Uterus (tissue), 4 donors: Measurements from ENCODE around the gene A2ML1. TPM values are rescaled to one million over a fixed set of nuclear protein-coding genes. Genes with fewer than 3 reads are reported as not detected.
"Not testable (repeated sequence)": the region's sequence is repeated elsewhere in the genome, so short reads cannot be mapped to it uniquely, and the experiment has no call there.

ENCODE experiments used
- DNase-seq, 2 donors: peaks; one replicate each; pipeline ENCODE4 v3.0.0-alpha.2; 2019 to 2020
- H3K27ac ChIP-seq, 2 donors: fragments of 200-600 bp; sonication (generic); 1 replicate in 1 of 2; 2 replicates in 1 of 2; pipeline ENCODE4 v1.5.1; 2016 to 2018
- H3K27me3 ChIP-seq, 2 donors: fragments of 200-600 bp; sonication (generic); one replicate each; pipeline ENCODE4 v1.5.1; 2018 to 2019; ENCODE audit warnings: control low read depth in 1 of 2
- H3K36me3 ChIP-seq, 2 donors: fragments of 200-600 bp; sonication (generic); one replicate each; pipeline ENCODE4 v1.5.1; 2019; ENCODE audit warnings: control low read depth in 1 of 2
- H3K4me1 ChIP-seq, 2 donors: fragments of 200-600 bp; sonication (generic); one replicate each; pipeline ENCODE4 v1.5.1; 2018 to 2019; ENCODE audit warnings: control low read depth in 1 of 2
- H3K4me3 ChIP-seq, 2 donors: fragments of 200-600 bp; sonication (generic); 1 replicate in 1 of 2; 2 replicates in 1 of 2; pipeline ENCODE4 v1.5.1; 2018 to 2019; ENCODE audit warnings: mild to moderate bottlenecking in 1 of 2
- H3K9me3 ChIP-seq, 2 donors: fragments of 200-600 bp; sonication (generic); one replicate each; pipeline ENCODE4 v1.5.1; 2019; ENCODE audit warnings: control low read depth in 1 of 2
- POLR2A ChIP-seq, 2 donors: fragments of 450-650 bp; IDR thresholded peaks; one replicate each; pipeline ENCODE4 v1.6.1; 2016; ENCODE audit warnings: antibody characterized with exemption in 2 of 2, mild to moderate bottlenecking in 1 of 2, moderate library complexity in 1 of 2
- intact Hi-C: fragments of 100-400 bp; cut with DNase I; formaldehyde crosslinking; loops from one replicate; pipeline ENCODE4 v1.15.1; 2023; ENCODE audit warnings: low total_unique reads
- total RNA-seq, 4 donors: library from RNA; depleted of rRNA in 3 of 4; stranded (reverse); fragments of >200 nt in 3 of 4; gene quantifications; one replicate each; pipeline versions ENCODE4 v1.1.0 to v1.2.4, GENCODE V29; 2014 to 2023
- TF ChIP-seq, protein P1 (sequence below), 4 experiments: fragments of 200-600 bp in 2 of 4; fragments of 450-650 bp in 2 of 4; sonication (generic) in 2 of 4; IDR thresholded peaks; one replicate each; pipeline ENCODE4 v1.5.1; 2016 to 2019; ENCODE audit warnings: antibody characterized with exemption in 4 of 4, mild to moderate bottlenecking in 2 of 4, moderate library complexity in 1 of 4
- donor health status: DM: yes; HTN: yes; CAD: no.

A2ML1 gene
- total RNA-seq, 4 donors from 2014 or later, result 1.0 to 1.5 TPM; not detected in 2

DNA sequence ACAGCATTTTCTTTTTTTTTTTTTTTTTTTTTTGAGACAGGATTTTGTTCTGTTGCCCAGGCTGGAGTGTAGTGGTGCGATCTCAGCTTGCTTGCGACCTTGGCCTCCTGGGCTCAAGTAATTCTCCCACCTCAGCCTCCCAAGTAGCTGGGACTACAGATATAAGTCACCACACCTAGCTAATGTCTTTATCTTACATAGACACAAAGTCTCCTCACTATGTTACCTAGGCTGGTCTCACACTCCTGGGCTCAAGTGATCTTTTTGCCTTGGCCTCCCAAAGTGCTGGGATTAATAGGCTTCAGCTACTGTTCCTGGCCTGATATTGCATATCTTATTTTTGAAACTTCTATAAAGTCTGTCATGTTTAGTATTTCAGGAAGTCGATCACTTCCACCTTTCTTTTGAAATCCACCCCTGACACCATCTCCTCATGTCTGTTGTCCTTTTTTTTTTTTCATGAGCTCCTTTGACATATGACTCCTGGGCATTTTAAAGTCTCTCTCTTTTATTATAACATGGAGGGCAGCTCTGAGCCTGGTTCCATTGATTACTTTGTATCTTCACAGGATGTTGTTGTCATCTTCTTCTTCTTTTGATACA is 5.9 kb upstream of the A2ML1 start:
- H3K4me1 ChIP-seq, result no peaks in the 10 kb centered on the region
- DNase-seq, result no peak
- no peak for TF ChIP-seq POLR2A (IDR thresholded peaks at IDR 0.05)
- TF ChIP-seq, protein P1, sequence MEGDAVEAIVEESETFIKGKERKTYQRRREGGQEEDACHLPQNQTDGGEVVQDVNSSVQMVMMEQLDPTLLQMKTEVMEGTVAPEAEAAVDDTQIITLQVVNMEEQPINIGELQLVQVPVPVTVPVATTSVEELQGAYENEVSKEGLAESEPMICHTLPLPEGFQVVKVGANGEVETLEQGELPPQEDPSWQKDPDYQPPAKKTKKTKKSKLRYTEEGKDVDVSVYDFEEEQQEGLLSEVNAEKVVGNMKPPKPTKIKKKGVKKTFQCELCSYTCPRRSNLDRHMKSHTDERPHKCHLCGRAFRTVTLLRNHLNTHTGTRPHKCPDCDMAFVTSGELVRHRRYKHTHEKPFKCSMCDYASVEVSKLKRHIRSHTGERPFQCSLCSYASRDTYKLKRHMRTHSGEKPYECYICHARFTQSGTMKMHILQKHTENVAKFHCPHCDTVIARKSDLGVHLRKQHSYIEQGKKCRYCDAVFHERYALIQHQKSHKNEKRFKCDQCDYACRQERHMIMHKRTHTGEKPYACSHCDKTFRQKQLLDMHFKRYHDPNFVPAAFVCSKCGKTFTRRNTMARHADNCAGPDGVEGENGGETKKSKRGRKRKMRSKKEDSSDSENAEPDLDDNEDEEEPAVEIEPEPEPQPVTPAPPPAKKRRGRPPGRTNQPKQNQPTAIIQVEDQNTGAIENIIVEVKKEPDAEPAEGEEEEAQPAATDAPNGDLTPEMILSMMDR (IDR thresholded peaks at IDR 0.05), result no peak
- no peaks in the 10 kb centered on the region for H3K9me3 ChIP-seq
- H3K27me3 ChIP-seq, result no peaks in the 10 kb centered on the region
- no peak overlapping the region for H3K4me3 ChIP-seq
- intact Hi-C loops, result no loop called here
- H3K27ac ChIP-seq, result no peak overlapping the region
- H3K36me3 ChIP-seq, result no peaks in the 10 kb centered on the region

DNA sequence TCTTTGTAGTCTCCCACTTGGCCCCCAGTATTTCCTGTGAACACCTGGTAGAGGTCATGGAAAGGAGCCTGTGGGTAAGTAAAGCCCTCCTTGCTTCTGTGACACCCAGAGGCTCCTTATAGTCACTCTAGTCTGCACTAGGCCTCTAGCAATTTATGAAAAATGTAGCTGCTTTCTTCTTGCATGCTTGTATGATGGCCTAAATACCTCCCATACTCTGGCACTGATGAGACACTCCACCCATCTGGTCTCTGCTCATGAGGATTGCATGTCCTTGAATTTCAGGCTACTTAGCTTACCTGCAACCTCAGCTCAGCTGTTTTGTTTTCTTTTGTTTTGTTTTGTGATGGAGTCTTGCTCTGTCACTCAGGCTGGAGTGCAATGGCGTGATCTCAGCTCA is 4.6 kb upstream of the A2ML1 start:
- TF ChIP-seq, protein P1 (IDR thresholded peaks at IDR 0.05), result no peak
- no peak for TF ChIP-seq POLR2A (IDR thresholded peaks at IDR 0.05)
- no peak overlapping the region for H3K27ac ChIP-seq
- H3K9me3 ChIP-seq, result no peaks in the 10 kb centered on the region
- DNase-seq, result no peak
- H3K4me3 ChIP-seq, result no peak overlapping the region
- H3K4me1 ChIP-seq, result no peaks in the 10 kb centered on the region
- H3K36me3 ChIP-seq, result no peaks in the 10 kb centered on the region
- no peaks in the 10 kb centered on the region for H3K27me3 ChIP-seq
- intact Hi-C loops, result no loop called here

DNA sequence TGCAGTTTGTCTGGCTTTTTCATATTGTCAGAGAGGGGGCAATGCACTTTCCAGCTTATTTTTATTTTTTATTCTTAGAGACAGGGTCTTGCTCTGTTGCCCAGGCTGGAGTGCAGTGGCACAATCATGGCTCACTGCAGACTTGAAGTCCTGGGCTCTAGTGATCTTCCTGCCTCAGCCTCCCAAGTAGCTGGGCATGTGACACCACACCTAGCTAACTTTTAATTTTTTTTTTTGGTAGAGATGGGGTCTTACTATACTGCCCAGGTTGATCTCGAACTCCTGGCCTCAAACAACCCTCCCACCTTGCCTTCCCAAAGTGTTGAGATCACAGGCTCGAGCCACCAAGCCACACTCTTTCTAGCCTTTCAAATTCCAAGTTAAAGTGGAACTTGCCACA is 3.9 kb upstream of the A2ML1 start:
- intact Hi-C loops, result no loop called here
- Histone ChIP-seq H3K27me3 (no peaks in the 10 kb centered on the region), H3K4me3 (no peak overlapping the region), H3K9me3 (no peaks in the 10 kb centered on the region), H3K36me3 (no peaks in the 10 kb centered on the region), H3K4me1 (no peaks in the 10 kb centered on the region), H3K27ac (no peak overlapping the region)
- DNase-seq, result no peak
- TF ChIP-seq, protein P1 (IDR thresholded peaks at IDR 0.05), result no peak
- no peak for TF ChIP-seq POLR2A (IDR thresholded peaks at IDR 0.05)

DNA sequence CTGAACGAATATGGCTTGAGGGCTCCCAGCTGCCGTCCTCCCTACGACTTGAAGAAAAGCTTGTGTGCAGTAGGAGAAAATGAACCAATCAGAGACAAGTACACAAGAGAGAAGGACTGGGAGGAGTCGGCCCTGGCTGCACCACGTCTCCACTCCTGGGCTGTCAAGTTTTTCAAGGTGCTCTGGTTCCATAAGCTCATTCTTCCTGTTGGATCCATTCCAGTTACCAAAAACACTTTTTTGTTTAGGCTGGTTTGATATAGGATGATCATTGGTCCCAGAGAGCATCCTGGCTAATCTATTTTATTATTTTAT is 2.8 kb upstream of the A2ML1 start:
- TF ChIP-seq, protein P1 (IDR thresholded peaks at IDR 0.05), result no peak
- no peak for TF ChIP-seq POLR2A (IDR thresholded peaks at IDR 0.05)
- Histone ChIP-seq H3K36me3 (no peaks in the 10 kb centered on the region), H3K27ac (no peak overlapping the region), H3K27me3 (no peaks in the 10 kb centered on the region), H3K4me3 (no peak overlapping the region), H3K9me3 (no peaks in the 10 kb centered on the region), H3K4me1 (no peaks in the 10 kb centered on the region)
- intact Hi-C loops, result no loop called here
- no peak for DNase-seq

DNA sequence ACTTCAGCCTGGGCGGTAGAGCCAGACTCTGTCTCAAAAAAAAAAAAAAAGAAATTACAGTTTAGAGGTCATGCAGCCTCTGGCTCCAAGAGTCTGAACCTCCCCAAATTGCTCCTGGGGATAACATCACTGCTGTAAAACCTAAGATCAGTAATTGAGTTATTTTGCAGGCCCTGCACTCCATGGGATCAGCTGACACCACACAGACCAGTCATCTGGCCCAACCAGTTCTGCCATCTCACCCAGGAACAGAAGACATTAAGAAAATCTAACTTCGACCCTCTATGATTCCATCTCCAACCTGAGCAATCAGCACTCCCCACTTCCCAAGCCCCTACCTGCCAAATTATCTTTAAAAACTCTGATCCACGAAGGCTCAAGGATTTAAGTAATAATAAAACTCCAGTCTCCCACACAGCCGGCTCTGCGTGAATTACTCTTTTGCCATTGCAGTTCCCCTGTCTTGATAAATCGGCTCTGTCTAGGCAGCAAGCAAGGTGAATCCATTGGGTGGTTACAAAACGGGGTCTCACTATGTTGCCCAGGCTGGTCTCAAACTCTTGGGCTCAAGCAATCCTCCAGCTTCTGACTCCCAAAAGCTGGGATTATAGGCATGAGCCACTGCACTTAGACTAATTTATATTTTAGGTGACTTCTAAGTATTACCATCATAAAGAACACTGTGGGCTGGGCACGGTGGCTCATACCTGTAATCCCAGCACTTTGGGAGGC is 1.6 kb upstream of the A2ML1 start:
- H3K36me3 ChIP-seq, H3K4me1 ChIP-seq, DNase-seq, H3K9me3 ChIP-seq, H3K27me3 ChIP-seq, H3K27ac ChIP-seq, H3K4me3 ChIP-seq: not testable (repeated sequence)
- intact Hi-C loops, result loop anchor here (10.0 kb wide), 1 partner anchor 146 kb away; no protein-coding TSS in a partner anchor
